Measurements from ENCODE around the gene NDST1. TPM values are rescaled to one million over a fixed set of nuclear protein-coding genes. Genes with fewer than 3 reads are reported as not detected.

The NDST1 gene
- total and polyA plus RNA-seq, 2 experiments from 2014 or later = 39.1 to 129 TPM

DNA sequence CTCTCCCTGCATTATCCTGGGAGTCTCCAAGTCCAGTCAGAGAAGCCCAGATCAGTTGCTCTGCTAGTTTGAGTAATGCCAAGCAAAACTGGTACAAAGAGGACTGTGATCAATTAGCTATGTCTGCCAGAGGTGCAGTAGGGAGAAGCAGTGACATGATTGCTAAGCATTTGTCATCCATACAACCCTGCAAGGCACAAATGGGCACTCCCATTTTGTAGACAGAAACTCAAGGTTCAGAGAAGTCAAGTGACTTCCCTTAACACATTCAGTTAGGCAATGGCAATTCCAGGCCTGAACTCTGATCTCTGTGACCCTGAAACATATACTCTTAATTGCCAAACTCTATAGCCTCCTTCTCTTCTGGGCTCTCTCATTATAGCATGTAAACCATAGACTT, 34.0 kb downstream of the NDST1 start:
- Histone ChIP-seq H2AFZ (no peak overlapping the region), H4K20me1 (ENCODE audit: insufficient read depth) (0 out of 2 replicates have a peak, but pooled peaks cover 2% of the 10 kb centered on the region), H3K4me1 (ENCODE audit: insufficient read depth) (peaks cover 52% of the 10 kb centered on the region), H3K9me2 (ENCODE audit: insufficient read depth) (no peaks in the 10 kb centered on the region), H3F3A (ENCODE audit: insufficient read depth) (peaks cover 55% of the 10 kb centered on the region), H3K27me3 (replicated peaks; ENCODE audit: insufficient read depth) (no peaks in the 10 kb centered on the region), H3K36me3 (ENCODE audit: low read depth) (peaks cover 62% of the 10 kb centered on the region), H3K4me3 (no peak overlapping the region), H3K9me3 (ENCODE audit: low read depth) (no peaks in the 10 kb centered on the region), H3K4me2 (ENCODE audit: unreplicated experiment) (no peak overlapping the region), H3K79me2 (ENCODE audit: insufficient read depth) (peaks cover 67% of the 10 kb centered on the region), H3K9ac (peak overlapping the region; percentile 46; the same call in 1 of the 2 replicates), H3K27ac (peak overlapping the region; percentile 81)
- peak; percentile 56 for DNase-seq
- TF ChIP-seq EZH2phosphoT487 (IDR thresholded peaks at IDR 0.05; ENCODE audit: insufficient read depth, low read depth) (no peak), EZH2 (IDR thresholded peaks at IDR 0.05; ENCODE audit: insufficient read depth, poor library complexity, severe bottlenecking) (no peak)
- in situ Hi-C loops (cut with MboI) = loop anchor here (5.0 kb wide), 1 partner anchor 85 kb away; no protein-coding TSS in a partner anchor

DNA sequence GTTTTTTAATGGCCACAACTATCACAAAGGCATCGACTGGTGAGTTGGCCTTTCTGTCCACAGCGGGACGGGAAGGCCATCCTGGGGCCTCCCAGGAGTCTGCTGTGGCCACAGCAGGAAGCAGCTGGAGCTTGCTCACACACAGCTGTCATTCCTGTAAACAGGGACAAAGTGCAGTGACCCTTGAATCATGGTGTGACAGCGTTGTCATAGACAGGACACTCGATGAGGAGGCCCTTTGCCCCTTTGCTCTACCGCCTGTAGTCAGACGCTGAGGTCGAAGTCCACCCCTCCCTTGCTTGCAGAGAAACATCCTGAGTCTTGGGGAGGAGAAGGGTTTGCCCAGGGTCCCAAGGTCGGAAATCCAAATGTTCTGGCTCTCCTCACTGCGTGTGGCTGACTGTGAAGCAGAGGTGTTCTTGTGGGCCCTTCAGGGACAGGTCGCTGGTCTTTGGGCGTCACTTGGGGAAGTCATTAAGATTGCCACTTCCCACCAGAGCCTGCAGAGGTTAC, 35.1 kb downstream of the NDST1 start:
- WGBS, 2 experiments (ENCODE audit: low coverage in 1 of 2, low lambda C conversion rate in 2 of 2, missing lambda C conversion rate in 2 of 2) = 86 to 91% methylated on average over 12 of the region's 12 CpGs
- H3K4me3 ChIP-seq = no peak overlapping the region
- no peaks in the 10 kb centered on the region for H3K9me2 ChIP-seq (ENCODE audit: insufficient read depth)
- H4K20me1 ChIP-seq (ENCODE audit: insufficient read depth) = 0 out of 2 replicates have a peak, but pooled peaks cover 2% of the 10 kb centered on the region
- H3K27me3 ChIP-seq (replicated peaks; ENCODE audit: insufficient read depth) = no peaks in the 10 kb centered on the region
- TF ChIP-seq EZH2phosphoT487 (IDR thresholded peaks at IDR 0.05; ENCODE audit: insufficient read depth, low read depth) (no peak), EZH2 (IDR thresholded peaks at IDR 0.05; ENCODE audit: insufficient read depth, poor library complexity, severe bottlenecking) (no peak)
- no peak for DNase-seq
- H3K9me3 ChIP-seq (ENCODE audit: low read depth) = no peaks in the 10 kb centered on the region
- H2AFZ ChIP-seq = no peak overlapping the region
- peaks cover 49% of the 10 kb centered on the region for H3F3A ChIP-seq (ENCODE audit: insufficient read depth)
- H3K27ac ChIP-seq = no peak overlapping the region
- in situ Hi-C loops (cut with MboI) = loop anchor here (5.0 kb wide), 1 partner anchor 86 kb away; no protein-coding TSS in a partner anchor
- peaks cover 60% of the 10 kb centered on the region for H3K79me2 ChIP-seq (ENCODE audit: insufficient read depth)
- H3K9ac ChIP-seq = no peak overlapping the region
- H3K4me1 ChIP-seq (ENCODE audit: insufficient read depth) = peaks cover 48% of the 10 kb centered on the region
- no peak overlapping the region for H3K4me2 ChIP-seq (ENCODE audit: unreplicated experiment)
- H3K36me3 ChIP-seq (ENCODE audit: low read depth) = peaks cover 54% of the 10 kb centered on the region

DNA sequence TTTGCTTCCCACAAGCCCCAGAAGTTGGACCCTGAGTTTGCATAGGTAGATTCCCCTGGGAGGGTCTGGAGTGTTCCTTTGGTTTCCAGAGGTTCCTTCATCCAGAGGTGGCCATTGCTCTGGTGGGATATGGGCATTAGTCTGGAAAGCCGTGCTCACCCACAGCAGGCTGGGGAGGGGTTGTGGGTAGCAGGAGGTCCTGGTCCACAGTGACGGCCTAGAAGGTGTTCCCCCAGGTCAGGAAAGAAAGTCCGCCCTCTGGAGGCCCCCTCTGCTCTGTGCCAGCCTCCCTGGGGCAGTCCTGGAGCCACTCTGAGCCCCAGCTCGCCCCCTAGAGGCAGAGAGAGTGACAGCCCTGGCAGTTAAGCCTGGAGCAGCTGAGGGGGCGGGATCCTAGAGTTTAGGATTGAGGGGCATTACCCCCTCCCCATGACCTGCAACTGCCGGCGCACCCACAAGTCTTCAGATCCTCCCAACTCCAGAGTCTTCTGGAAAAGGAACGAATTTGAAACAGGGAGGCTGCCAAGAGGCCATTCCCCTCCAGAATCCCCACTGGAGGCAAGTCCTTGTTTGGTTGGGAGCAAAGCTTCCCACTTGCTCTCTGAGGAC, 36.8 kb downstream of the NDST1 start:
- Histone ChIP-seq H3K27me3 (replicated peaks; ENCODE audit: insufficient read depth) (no peaks in the 10 kb centered on the region), H3K4me1 (ENCODE audit: insufficient read depth) (peaks cover 33% of the 10 kb centered on the region), H3K4me2 (ENCODE audit: unreplicated experiment) (no peak overlapping the region), H3K4me3 (no peak overlapping the region), H3K79me2 (ENCODE audit: insufficient read depth) (peaks cover 46% of the 10 kb centered on the region), H4K20me1 (ENCODE audit: insufficient read depth) (no peaks in the 10 kb centered on the region), H3K36me3 (ENCODE audit: low read depth) (peaks cover 56% of the 10 kb centered on the region), H2AFZ (no peak overlapping the region), H3K27ac (0 out of 2 replicates have a peak overlapping the region, but pooled peaks have one; percentile 14), H3K9ac (no peak overlapping the region), H3K9me2 (ENCODE audit: insufficient read depth) (no peaks in the 10 kb centered on the region), H3K9me3 (ENCODE audit: low read depth) (no peaks in the 10 kb centered on the region), H3F3A (ENCODE audit: insufficient read depth) (peaks cover 33% of the 10 kb centered on the region)
- in situ Hi-C loops (cut with MboI) = loop anchor here (5.0 kb wide), 1 partner anchor 87 kb away; no protein-coding TSS in a partner anchor
- TF ChIP-seq EZH2 (IDR thresholded peaks at IDR 0.05; ENCODE audit: insufficient read depth, poor library complexity, severe bottlenecking) (no peak), EZH2phosphoT487 (IDR thresholded peaks at IDR 0.05; ENCODE audit: insufficient read depth, low read depth) (no peak)
- peak; percentile 74 for DNase-seq
- whole genome bisulfite sequencing, 2 experiments (ENCODE audit: low coverage in 1 of 2, low lambda C conversion rate in 2 of 2, missing lambda C conversion rate in 2 of 2) = 39 to 45% methylated on average over 8 of the region's 8 CpGs

DNA sequence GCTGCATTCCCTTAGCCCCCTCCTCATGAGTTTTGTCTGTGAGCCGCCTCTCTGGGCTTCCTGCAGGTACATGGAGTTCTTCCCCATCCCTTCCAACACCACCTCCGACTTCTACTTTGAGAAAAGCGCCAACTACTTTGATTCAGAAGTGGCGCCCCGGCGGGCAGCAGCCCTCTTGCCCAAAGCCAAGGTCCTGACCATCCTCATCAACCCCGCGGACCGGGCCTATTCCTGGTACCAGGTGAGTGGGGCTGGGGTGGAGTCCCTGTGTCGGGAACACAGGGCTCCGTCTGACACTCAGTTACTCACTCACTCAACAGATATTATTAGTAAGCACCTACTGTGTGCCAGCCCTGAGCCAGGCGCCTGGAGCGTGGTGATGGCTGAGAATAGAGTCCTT, 37.3 kb downstream of the NDST1 start:
- Histone ChIP-seq H3K9ac (no peak overlapping the region), H3K79me2 (ENCODE audit: insufficient read depth) (peaks cover 41% of the 10 kb centered on the region), H3K4me2 (ENCODE audit: unreplicated experiment) (no peak overlapping the region), H3K9me3 (ENCODE audit: low read depth) (no peaks in the 10 kb centered on the region), H3K27me3 (replicated peaks; ENCODE audit: insufficient read depth) (no peaks in the 10 kb centered on the region), H4K20me1 (ENCODE audit: insufficient read depth) (no peaks in the 10 kb centered on the region), H3F3A (ENCODE audit: insufficient read depth) (peaks cover 28% of the 10 kb centered on the region), H3K36me3 (ENCODE audit: low read depth) (peaks cover 52% of the 10 kb centered on the region), H3K9me2 (ENCODE audit: insufficient read depth) (no peaks in the 10 kb centered on the region), H2AFZ (no peak overlapping the region), H3K27ac (peak overlapping the region; percentile 38; the same call in 1 of the 2 replicates), H3K4me3 (no peak overlapping the region), H3K4me1 (ENCODE audit: insufficient read depth) (peaks cover 30% of the 10 kb centered on the region)
- TF ChIP-seq EZH2 (IDR thresholded peaks at IDR 0.05; ENCODE audit: insufficient read depth, poor library complexity, severe bottlenecking) (no peak), EZH2phosphoT487 (IDR thresholded peaks at IDR 0.05; ENCODE audit: insufficient read depth, low read depth) (no peak)
- 87 to 90% methylated on average over 13 of the region's 13 CpGs for WGBS, 2 experiments (ENCODE audit: low coverage in 1 of 2, low lambda C conversion rate in 2 of 2, missing lambda C conversion rate in 2 of 2)
- no peak for DNase-seq
- in situ Hi-C loops (cut with MboI) = no loop called here

All from GM23248 (cell line).